NCI-H82 treated with DMSO at 0.1 percent for 48 hours (cell line): Measurements from ENCODE around the gene TRIOBP.

ENCODE experiments used
- DNase-seq: peaks from one replicate; lab custom pipeline; 2025; ENCODE audit not compliant: unreplicated experiment; lab: John Stamatoyannopoulos, UW

The TRIOBP gene

DNA sequence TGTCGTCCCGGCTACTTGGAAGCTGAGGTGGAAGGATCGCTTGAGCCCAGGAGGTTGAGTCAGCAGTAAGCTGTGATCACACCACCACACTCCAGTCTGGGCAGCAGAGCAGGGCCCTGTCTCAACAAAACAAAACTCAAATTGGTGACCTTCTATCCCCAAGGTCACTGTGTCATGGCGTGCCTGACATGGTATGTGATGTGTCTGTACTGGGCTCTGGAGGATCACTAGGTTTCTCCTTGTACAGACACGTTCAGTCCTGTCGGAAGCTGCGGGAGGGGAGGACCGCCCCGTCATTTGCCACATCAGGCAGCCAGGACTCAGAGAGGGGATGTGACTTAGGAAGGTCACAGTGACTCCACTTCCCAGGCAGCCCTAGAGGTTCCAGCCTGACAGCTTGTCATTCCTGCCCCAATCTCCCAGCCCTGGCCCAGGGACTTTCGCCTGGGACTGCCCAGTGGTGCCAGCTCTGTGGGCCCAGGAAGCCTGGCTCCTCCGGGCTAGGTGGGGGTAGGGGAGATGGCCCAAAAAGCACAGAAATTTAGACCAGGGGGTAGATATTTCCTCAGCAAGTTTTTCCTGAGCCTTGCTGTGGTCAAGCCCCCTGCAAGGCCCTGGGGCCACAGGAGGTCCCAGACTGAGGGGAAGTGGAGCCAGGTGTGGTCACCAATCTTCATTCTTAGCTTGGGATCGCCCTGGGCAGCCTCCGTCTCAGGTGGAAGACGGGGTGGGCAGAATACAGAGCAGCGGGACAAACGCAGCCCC, 53.2 kb downstream of the TRIOBP start:
- no peak for DNase-seq

DNA sequence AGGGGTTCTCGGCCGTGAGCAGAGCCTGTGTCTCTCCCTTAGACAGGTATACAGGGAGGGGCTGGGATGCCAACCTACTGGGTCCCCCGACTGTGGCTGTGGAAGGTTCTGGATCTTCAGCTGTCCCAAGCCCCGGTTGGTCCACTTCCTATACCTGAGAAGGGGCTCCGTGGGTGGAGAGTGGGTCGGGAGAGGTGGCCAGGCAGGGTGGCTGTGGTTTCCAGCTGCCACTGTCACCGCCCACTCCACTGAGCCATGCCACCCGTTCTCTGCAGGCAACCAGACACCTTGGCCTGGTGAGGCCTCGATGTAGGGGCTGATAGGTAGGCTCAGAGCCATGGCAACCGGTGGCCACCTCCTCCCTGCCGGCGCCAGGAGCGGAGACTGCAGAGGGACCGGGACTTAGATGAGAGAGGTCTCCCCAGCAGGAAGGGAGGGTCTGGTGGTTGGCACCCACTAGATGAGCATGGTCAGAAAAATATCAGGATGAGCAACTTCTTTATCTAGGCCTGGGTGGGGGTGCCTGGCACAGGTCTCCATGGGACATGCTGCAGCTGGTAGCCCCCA, 53.8 kb downstream of the TRIOBP start:
- no peak for DNase-seq

DNA sequence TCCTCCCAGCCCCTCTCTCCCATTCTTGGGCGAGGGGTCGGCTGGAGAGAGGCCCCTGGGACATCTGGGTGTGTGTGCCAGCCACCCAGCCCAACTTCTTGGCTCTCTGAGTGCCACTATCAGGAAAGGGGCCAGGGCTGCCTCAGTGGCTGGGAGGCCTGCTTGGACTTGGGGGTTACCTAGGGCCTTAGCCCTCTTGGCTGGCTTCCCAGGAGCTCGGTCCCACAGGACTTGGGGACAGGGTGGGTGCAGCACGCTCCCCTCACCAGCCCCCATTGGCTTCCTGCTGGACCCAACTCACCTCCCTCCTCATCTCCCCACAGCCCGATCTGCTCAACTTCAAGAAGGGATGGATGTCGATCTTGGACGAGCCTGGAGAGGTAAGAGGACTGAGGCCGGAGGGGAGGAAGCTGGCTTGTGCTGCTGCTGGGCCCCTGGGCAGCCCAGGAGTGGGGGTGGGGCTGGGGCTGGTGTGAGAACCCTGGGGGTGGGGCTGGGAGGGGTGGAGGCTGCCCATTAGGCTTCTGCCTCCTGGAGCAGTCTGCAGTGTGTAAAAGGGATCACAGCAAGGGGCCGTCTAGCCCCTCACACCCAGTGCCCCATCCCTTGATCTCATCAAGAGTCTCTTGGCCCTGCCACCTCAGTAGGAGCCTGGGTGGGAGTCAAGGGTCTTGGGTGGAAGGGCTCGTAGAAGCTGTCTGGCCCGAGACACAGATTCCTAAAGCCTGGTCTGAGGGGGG, 54.8 kb downstream of the TRIOBP start:
- no peak for DNase-seq

DNA sequence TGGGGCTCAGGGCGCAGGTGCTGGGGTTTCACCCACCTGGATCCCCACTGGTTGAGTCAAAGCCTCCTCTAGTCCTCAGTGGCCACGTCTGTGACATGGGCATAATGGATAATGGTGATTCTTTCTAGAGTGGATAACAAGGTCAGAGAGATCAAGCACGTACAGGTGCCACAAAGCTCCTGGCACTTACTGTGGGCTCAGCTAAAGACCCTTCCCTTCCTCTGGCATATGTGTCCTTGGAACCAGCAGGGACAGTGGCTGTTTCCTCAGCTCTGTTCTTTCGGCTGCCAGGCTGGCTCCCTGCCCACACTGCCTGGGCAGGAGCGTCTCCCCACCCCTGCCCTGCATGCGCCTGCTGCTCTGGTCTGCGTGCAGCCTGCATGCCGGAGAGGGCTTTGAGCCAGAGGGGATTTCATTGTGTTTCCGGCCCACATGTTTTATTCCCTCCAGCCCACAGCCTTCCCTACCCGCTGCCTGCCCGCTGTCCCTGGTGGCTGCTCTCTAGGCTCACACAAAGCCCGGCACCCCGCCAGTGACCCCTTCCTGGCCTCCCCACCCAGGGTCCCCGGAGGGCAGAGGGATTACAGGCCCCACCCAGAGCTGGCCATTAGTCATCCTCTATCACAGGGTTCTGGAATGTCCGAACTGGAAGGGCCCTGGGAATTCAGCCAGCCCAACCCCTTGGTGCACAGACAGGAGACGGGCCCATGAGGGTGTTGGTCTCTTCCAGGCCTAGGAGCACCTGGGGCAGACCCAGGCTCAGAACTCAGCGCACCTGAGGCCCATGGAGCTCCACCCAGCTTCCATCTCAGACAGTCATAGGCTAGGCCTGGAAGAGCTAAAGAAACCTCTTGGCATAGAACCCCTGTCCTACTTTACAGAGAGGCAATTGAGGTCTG, 55.6 kb downstream of the TRIOBP start:
- no peak for DNase-seq

DNA sequence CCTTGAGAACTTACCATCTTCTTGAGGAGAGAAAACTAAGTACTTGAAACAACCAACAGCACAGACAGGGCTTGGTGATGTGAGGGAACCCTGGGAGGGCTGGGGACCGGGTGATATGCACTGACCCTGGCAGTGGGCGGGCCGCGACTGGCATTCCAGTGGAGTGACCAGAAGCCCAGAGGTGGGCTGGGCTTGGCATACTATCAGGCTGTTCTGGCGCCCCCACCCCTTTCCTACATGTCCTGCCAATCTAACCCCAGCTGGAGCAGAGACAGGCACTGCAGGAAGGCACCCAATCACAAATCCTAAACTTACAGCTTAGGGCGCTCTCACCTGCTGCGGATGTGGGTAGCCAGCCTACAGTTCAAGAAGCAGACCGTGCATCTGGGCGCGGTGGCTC, 56.9 kb downstream of the TRIOBP start:
- DNase-seq: no peak

DNA sequence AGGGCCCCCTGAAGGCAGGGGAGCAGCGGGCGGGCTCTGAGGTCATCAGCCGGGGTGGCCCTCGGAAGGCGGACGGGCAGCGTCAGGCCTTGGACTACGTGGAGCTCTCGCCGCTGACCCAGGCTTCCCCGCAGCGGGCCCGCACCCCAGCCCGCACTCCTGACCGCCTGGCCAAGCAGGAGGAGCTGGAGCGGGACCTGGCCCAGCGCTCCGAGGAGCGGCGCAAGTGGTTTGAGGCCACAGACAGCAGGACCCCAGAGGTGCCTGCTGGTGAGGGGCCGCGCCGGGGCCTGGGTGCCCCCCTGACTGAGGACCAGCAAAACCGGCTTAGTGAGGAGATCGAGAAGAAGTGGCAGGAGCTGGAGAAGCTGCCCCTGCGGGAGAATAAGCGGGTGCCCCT, 60.8 kb downstream of the TRIOBP start:
- DNase-seq: no peak

DNA sequence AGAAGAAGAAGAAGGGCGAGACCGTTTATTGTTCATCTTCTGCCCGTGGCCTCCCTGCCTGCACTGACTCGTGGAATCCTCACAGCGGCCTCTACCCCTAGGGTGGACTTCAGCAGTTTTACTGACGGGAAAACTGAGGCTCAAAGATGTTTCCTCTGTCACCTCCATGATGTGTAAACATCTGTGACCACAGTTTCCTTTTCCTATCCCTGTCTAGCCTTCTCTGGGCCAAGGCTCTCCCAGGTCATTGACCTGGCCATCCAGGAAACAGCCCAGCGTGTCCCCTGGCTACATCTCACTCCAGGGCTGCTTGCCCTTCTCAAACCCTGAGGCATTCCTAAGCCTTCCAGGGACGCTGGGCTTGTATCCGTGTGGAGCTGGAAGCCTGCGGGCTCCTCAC, 61.8 kb downstream of the TRIOBP start:
- DNase-seq: no peak

DNA sequence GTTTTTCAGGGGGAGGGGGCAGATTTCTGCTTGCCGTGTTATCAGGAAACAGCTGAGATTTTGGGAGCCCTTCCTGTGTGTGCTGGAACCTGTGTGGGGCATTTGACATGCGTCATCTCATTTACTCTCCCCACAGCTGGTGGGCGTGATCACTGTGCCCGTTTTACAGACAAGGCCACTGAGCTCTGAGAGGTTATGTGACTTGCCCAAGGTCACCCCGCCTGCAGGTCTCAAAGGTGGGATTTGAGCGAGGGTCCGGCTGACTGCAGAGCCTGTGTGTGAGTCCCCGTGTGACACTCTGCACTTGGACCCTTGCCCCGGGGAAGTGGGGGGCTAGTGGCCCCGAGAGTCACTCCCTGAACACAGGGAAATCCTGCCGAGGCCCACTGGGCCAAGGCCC, 62.4 kb downstream of the TRIOBP start:
- DNase-seq: no peak

DNA sequence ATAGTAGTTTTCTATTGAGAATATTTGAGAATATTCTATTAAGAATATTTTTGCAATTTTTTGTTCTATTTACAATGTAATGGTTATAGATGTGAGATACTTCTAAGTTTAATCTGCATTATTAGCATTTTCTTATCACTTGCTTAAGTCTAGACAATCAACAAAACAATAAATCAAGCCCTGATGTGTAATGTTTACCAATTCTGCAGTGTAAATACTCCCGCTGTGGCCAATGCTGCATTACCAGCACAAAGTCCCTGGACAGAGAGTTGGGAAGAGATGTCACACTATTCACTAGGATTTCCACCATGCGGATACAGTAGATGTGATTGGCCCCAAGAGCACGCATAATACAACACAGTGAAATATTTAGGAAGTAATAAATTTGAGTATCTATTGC, 63.3 kb downstream of the TRIOBP start:
- no peak for DNase-seq

DNA sequence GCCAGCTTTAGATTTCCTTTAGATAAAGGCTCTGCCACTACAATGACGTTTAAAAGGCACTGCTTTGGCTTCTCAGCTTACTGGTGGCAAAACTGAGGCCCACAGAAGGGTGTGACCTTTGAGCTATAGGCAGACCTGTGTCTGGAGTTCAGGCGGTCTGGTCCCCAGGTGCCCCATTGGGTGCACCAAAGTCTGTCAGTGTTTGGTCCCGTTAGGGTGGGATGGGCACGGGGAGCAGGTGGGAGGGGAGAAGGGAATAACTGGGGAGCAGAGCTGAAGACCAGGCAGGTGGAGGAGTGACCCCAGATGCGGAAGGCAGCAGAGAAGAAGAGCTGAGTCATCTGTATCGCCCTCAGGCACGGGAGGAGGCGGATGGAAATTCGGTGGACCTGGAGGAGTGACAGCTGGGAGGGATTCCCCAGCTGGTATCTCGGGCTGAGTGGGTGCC, 65.6 kb downstream of the TRIOBP start:
- DNase-seq: no peak

DNA sequence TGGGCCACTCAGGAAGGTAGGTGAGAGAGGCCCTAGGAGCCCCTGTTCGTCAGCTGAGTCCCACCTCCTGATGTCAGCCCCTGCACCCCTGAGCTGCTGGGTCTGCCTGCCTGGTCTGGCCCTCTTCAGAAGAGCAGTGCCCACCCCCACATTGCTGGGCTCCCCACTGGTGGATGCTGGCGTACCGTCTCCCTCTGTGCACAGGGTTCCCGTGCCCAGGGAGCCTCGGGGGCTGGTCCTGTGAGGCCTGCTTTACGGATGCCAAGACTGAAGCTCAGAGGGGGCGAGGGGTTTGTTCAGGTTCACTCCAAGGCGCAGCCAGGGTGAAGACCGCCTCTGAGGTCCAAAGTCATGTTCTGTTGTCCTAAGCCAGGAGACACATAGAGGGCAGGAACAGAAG, 66.2 kb downstream of the TRIOBP start:
- DNase-seq: no peak

DNA sequence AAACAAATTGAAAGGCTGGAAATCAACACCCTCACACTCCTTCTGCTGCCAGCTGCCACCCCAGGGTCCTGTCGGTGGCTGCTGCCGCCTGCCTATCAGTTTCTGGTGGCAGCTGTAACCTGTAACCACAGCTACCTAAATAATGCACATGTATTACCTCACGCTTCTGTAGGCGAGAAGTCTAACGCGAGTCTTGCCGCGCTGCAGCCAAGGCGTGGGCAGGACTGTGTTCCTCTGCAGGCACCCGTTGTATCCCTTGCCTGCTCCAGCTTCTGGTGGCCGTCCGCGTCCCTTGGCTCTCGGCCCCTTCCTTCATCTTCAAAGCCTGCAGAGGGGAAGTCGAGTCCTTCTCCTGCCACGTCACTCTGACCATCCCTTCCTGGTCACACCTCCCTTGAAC, 66.8 kb downstream of the TRIOBP start:
- DNase-seq: peak; percentile 39

DNA sequence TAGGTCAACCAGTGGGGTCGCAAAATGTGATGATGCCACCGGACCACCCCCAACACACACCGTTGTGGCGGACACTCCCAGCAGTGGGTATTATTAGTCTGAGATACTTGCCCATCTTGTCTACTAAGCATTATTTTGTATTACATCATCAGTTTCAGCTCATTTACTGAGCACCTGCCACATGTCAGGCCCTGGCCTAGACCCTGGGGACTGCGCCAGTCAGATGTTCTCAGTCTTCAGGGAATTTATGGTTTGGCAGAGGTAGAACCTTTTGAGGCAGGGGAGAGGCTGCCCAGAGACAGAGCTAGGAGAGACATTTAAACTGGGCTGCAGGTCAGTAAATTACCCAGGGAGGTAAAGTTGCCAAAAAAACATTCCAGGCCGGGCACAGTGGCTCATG, 67.8 kb downstream of the TRIOBP start:
- no peak for DNase-seq

DNA sequence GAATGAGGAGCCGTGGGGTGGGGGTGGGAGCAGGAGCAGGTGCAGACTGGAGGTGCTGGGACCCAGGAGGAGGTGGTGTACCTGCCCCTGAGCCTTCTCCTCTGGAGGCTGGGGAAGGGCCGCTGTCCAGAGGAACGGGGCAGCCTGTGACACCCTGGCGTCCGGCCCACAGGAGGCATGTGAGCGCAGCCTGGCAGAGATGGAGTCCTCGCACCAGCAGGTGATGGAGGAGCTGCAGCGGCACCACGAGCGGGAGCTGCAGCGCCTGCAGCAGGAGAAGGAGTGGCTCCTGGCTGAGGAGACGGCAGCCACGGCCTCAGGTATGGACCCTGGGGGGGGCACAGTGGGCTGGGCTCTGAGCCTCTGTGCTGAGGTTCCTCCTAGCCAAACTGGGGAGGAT, 68.7 kb downstream of the TRIOBP start:
- DNase-seq: no peak

DNA sequence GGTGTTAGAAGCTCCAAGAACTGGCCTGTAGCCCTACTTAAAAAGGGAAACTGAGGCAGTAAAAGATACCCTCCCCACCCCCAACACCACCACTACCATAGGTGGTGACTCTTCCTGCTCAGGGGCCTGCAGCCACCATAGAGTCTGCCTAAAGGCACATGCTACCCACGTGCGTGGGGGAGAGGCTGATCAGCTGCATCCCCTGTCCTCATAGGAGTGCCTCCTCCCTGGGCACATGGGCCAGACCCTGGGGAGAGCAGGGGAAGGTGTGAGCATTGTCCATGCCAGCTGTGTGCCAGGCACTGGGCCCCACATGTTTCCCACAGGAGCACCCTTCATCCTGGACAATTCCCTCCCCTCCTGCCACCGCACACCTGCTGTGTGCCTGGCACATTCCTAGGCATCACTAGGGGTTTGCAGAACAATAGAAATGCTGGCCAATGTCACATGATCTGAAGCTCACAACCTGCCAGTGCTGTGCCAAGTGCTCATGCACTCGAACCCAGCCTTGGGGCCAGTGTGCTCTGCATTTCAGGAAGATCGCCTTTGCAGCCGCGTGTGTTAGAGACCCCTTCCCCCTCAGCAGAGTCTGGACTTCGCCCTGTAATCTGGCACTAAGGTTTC, 69.2 kb downstream of the TRIOBP start:
- DNase-seq: no peak

DNA sequence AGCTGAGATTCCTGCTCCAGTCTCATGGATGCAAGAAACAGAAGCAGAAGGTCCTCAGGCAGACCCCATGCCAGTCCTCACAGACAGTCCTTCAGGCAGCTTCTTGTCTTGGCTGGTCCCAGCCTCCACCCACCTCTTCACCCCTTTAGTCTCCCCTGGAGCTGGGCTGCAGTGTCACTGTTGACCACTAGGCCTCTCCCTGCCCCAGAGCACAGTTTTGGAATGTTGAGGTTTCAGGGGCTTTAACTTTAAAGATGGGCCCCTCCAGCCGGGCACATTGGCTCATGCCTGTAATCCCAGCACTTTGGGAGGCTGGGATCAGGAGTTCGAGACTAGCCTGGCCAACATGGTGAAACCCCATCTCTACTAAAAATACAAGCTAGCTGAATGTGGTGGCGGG, 71.4 kb downstream of the TRIOBP start:
- no peak for DNase-seq

DNA sequence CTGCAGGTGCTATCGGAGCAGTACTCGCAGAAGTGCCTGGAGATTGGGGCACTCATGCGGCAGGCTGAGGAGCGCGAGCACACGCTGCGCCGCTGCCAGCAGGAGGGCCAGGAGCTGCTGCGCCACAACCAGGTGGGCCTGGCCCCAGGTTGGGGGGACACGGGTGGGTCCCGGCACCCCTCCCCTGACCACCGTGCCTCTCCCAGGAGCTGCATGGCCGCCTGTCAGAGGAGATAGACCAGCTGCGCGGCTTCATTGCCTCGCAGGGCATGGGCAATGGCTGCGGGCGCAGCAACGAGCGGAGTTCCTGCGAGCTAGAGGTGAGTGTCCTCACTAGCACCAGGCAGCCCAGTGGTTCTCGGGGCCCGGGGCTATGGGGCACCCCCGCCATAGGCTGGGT, 72.2 kb downstream of the TRIOBP start:
- DNase-seq: no peak

DNA sequence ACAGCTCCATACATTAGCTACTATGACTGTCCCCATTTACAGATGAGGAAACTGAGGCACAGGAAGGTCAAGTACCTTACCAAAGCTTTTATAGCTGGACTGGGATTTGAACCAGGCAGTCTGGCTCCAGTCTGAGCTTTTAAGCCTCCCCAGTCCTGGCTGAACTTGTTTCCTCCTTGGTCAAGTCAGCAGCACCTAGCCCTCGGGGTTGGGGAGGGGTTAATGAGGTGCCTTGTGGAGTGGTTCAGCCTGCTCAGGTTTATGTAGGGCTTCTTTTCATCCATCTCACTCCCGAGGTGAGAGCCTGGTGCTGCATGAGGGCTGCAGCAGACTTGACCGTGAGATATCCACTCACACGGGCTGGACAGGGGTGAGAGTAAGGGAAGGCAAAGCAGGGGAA, 74.2 kb downstream of the TRIOBP start:
- no peak for DNase-seq

DNA sequence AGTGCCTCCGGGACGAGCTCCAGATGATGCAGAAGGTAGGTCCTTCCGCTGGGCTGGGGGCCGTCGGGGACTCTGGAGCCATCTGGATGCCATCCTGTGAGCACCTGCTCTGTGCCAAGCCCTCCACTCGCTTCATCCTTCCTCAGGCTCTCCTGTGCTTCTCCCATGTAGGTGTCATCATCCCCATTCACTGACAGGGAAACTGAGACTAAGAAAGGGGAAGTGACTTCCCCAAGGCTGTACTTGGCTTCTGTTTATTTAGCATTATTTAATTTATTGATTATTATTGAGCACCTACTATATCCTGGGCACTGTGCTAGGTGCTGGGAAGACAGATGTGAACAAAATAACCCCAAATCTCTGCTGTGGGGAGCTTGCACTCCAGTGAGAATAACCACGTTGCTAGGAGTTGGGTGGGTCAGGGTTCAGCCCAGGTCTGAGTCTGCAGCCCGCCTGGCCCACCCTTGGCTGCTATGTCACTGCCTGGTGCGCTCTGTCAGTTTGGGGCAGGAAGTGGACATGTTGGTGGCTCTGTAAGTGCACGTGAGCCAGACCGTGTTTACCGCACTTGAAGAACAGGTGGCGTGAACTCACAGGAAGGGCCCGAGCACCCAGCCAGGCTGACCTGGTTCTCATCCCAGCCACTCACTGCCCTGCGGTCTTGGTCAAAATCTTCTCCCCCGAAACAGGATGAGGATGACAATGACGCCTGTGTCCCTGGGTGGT, 75.0 kb downstream of the TRIOBP start:
- DNase-seq: no peak

DNA sequence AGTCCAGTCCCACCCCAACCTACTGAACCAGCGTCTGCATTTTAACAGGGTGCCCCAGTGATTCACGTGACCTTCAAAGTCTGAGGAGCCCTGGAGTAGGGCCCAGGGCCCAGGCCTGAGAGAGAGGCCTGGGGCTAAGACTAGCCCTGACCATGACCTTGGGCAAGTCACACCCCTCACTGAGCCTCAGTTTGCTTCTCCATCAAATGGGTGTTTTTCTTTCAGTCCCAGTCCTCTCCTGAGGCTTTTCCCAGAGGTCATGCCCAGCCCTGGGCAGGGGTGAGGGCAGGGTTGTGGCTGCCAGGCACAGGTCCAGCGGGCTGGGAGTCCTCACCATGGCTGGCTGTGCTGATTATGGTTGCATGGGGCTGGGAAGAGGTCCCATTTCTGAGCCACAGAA, 77.9 kb downstream of the TRIOBP start:
- DNase-seq: no peak
